AG10803 (cell line): ENCODE data around the gene CHAMP1.

Experiments used
- DNase-seq: peaks from one replicate; pipeline ENCODE4 v3.0.0; 2010; ENCODE audit warnings: low read depth
- H3K4me3 ChIP-seq: 2 replicates; pipeline ENCODE4 v1.5.1; 2011; ENCODE audit warnings: mild to moderate bottlenecking, low read length, control low read depth
- CTCF ChIP-seq: conservative IDR thresholded peaks from 2 replicates; pipeline ENCODE4 v1.5.1; 2011; ENCODE audit warnings: mild to moderate bottlenecking, low read length, control low read depth, inconsistent platforms

The CHAMP1 gene

GRCh38 chr13:114275304-114275703 lies 39.0 kb upstream of the CHAMP1 start:
- no peak for DNase-seq
- H3K4me3 ChIP-seq: no peak overlapping the region
- no peak for TF ChIP-seq CTCF

- TF ChIP-seq CTCF: no peak
- DNase-seq: no peak
- no peak overlapping the region for H3K4me3 ChIP-seq
Observed at GRCh38 chr13:114279146-114279545, 35.2 kb upstream of the CHAMP1 start.

GRCh38 chr13:114279758-114280355 lies 34.4 kb upstream of the CHAMP1 start:
- TF ChIP-seq CTCF: no peak
- no peak overlapping the region for H3K4me3 ChIP-seq
- DNase-seq: no peak

- H3K4me3 ChIP-seq: peak within 1 kb of the TSS; percentile 79
- DNase-seq: peak; percentile 93
- no peak for TF ChIP-seq CTCF
Observed at GRCh38 chr13:114281351-114282040, 32.8 kb upstream of the CHAMP1 start, which contains the start of gene UPF3A. Gene UPF3A (plus strand): TSS chr13:114281601. CDS start chr13:114281640, 39 bp downstream.

DNA sequence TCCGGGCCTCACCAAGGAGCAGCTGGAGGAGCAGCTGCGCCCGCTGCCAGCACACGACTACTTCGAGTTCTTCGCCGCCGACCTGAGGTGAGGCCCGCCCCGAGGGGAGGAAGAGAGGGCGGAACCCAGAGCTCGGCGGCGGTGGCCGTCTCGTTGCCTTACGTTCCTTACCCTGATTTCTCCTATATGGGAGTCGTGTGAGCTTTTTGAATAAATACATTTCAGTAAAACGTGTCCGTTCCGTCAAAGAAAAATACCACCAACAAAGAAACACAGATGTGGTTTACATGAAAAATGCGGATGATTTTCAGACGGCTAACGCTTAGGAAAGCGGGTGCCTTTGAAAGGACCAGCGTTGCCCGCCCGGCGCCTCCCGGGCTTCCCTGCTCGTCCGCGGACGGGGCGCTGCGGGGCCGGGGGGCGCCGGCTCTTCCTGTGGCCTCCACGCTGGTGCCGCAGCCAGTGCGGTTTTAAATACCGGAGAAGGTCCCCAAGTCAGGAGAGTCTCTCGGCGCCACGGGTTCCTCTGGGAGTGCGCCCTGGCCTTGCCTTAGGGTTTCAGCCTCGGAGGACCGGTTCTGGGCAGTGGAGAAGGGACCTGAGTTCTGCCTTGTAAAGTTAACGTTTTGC lies 32.1 kb upstream of the CHAMP1 start:
- TF ChIP-seq CTCF: no peak
- DNase-seq: no peak
- peak overlapping the region; percentile 79 for H3K4me3 ChIP-seq

DNA sequence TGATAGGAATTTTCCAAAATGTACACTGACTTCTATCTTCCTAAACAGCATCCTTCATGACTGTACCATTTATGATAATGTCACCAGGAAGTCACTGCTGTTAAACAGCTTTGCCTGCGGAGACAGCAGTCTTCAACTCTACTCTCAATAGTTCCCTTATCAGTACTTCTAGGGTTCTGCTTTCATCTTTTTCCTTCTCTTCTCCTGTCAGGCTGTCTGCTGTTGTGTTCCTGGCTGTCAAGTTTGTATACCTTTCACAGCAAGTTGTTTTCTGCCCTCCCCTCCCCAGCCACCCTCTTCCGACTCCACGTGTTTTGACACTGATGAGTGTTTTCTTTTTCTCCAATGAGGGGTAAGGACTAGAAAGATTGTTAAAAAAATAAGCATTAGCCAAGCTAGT lies 30.7 kb upstream of the CHAMP1 start:
- no peak overlapping the region for H3K4me3 ChIP-seq
- TF ChIP-seq CTCF: no peak
- no peak for DNase-seq

DNA sequence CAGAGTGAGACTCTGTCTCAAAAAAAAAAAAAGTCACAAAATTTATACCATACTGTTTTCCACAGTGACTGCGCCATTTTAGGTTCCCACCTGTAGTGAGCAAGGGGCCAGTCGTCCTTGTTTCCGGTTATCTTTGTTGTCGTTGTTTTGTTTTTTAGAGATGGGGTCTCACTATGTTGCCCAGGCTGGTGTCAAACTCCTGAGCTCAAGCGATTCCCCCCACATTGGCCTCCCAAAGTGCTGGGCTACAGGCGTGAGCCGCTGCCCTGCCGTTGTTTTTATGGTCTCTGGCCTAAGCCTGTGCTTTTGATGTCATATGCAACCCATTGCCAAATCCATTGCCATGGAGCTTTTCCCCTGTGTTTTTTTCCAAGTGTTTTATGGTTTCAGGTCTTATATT lies 29.6 kb upstream of the CHAMP1 start:
- DNase-seq: no peak
- TF ChIP-seq CTCF: no peak
- no peak overlapping the region for H3K4me3 ChIP-seq
